Measurements from ENCODE around the gene SPRED2.

SPRED2 gene

GRCh38 chr2:65313126-65313953 lies 119.1 kb downstream of the SPRED2 start:
- Histone ChIP-seq H3K36me3 (ENCODE audit: control insufficient read depth, low read length) (peaks cover 31% of the 10 kb centered on the region), H3K79me2 (ENCODE audit: control insufficient read depth, low read length) (no peaks in the 10 kb centered on the region), H3K9me2 (replicated peaks; ENCODE audit: control insufficient read depth, low read length) (no peaks in the 10 kb centered on the region), H3K4me3 (ENCODE audit: low read length) (no peak overlapping the region), H3K4me1 (ENCODE audit: control insufficient read depth, low read length) (peaks cover 6% of the 10 kb centered on the region), H3K27me3 (ENCODE audit: control insufficient read depth, low read length) (no peaks in the 10 kb centered on the region), H4K20me1 (ENCODE audit: control insufficient read depth, insufficient read depth, low read depth, low read length) (no peaks in the 10 kb centered on the region), H3K27ac (ENCODE audit: low read depth, low read length) (no peak overlapping the region), H3F3A (ENCODE audit: control insufficient read depth, insufficient read depth) (no peaks in the 10 kb centered on the region), H3K4me2 (ENCODE audit: low read length) (no peak overlapping the region), H3K9me3 (ENCODE audit: control insufficient read depth, insufficient read depth, low read length) (no peaks in the 10 kb centered on the region)
- TF ChIP-seq, protein P1, sequence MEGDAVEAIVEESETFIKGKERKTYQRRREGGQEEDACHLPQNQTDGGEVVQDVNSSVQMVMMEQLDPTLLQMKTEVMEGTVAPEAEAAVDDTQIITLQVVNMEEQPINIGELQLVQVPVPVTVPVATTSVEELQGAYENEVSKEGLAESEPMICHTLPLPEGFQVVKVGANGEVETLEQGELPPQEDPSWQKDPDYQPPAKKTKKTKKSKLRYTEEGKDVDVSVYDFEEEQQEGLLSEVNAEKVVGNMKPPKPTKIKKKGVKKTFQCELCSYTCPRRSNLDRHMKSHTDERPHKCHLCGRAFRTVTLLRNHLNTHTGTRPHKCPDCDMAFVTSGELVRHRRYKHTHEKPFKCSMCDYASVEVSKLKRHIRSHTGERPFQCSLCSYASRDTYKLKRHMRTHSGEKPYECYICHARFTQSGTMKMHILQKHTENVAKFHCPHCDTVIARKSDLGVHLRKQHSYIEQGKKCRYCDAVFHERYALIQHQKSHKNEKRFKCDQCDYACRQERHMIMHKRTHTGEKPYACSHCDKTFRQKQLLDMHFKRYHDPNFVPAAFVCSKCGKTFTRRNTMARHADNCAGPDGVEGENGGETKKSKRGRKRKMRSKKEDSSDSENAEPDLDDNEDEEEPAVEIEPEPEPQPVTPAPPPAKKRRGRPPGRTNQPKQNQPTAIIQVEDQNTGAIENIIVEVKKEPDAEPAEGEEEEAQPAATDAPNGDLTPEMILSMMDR (IDR thresholded peaks at IDR 0.05; ENCODE audit: low read depth, low read length, poor library complexity, severe bottlenecking): no peak
- TF ChIP-seq EZH2phosphoT487 (IDR thresholded peaks at IDR 0.05; ENCODE audit: borderline replicate concordance, low read length): no peak

DNA sequence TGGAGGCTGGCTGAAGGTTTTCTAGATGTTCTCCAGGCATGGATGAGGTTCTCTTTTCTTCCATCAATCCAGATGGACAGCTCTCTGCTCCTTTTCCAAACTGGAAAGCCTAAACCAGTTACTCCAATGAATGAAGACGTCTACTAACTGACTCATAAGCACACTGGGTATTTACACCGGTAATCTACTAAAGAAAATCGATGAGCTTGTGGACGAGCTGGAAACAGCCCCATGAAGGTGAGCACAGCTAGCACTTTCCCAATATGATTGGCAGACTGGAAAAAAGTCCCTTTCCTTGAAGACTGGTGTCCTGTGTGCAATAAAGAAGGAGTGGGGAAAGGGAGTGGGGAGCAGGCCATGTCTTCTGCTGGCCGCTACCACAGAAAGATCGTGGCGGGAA lies 120.8 kb downstream of the SPRED2 start:
- TF ChIP-seq EZH2phosphoT487 (IDR thresholded peaks at IDR 0.05; ENCODE audit: borderline replicate concordance, low read length): no peak
- TF ChIP-seq, protein P1 (IDR thresholded peaks at IDR 0.05; ENCODE audit: low read depth, low read length, poor library complexity, severe bottlenecking): no peak
- H3F3A ChIP-seq (ENCODE audit: control insufficient read depth, insufficient read depth): no peaks in the 10 kb centered on the region
- H3K27me3 ChIP-seq (ENCODE audit: control insufficient read depth, low read length): no peaks in the 10 kb centered on the region
- H4K20me1 ChIP-seq (ENCODE audit: control insufficient read depth, insufficient read depth, low read depth, low read length): no peaks in the 10 kb centered on the region
- H3K27ac ChIP-seq (ENCODE audit: low read depth, low read length): no peak overlapping the region
- no peaks in the 10 kb centered on the region for H3K79me2 ChIP-seq (ENCODE audit: control insufficient read depth, low read length)
- H3K4me2 ChIP-seq (ENCODE audit: low read length): no peak overlapping the region
- peaks cover 6% of the 10 kb centered on the region for H3K4me1 ChIP-seq (ENCODE audit: control insufficient read depth, low read length)
- H3K36me3 ChIP-seq (ENCODE audit: control insufficient read depth, low read length): peaks cover 31% of the 10 kb centered on the region
- no peaks in the 10 kb centered on the region for H3K9me3 ChIP-seq (ENCODE audit: control insufficient read depth, insufficient read depth, low read length)
- H3K4me3 ChIP-seq (ENCODE audit: low read length): no peak overlapping the region
- no peaks in the 10 kb centered on the region for H3K9me2 ChIP-seq (replicated peaks; ENCODE audit: control insufficient read depth, low read length)

- Histone ChIP-seq H3K4me3 (ENCODE audit: low read length) (no peak overlapping the region), H3K4me1 (ENCODE audit: control insufficient read depth, low read length) (peaks cover 6% of the 10 kb centered on the region), H4K20me1 (ENCODE audit: control insufficient read depth, insufficient read depth, low read depth, low read length) (no peaks in the 10 kb centered on the region), H3F3A (ENCODE audit: control insufficient read depth, insufficient read depth) (no peaks in the 10 kb centered on the region; the same call in 1 of the 2 replicates), H3K36me3 (ENCODE audit: control insufficient read depth, low read length) (peaks cover 28% of the 10 kb centered on the region), H3K4me2 (ENCODE audit: low read length) (no peak overlapping the region), H3K9me2 (replicated peaks; ENCODE audit: control insufficient read depth, low read length) (no peaks in the 10 kb centered on the region), H3K27ac (ENCODE audit: low read depth, low read length) (no peak overlapping the region), H3K9me3 (ENCODE audit: control insufficient read depth, insufficient read depth, low read length) (no peaks in the 10 kb centered on the region), H3K27me3 (ENCODE audit: control insufficient read depth, low read length) (no peaks in the 10 kb centered on the region), H3K79me2 (ENCODE audit: control insufficient read depth, low read length) (no peaks in the 10 kb centered on the region)
- TF ChIP-seq, protein P1 (IDR thresholded peaks at IDR 0.05; ENCODE audit: low read depth, low read length, poor library complexity, severe bottlenecking): no peak
- TF ChIP-seq EZH2phosphoT487 (IDR thresholded peaks at IDR 0.05; ENCODE audit: borderline replicate concordance, low read length): no peak
These were observed 121.3 kb downstream of the SPRED2 start for GRCh38 chr2:65311049-65311448.
